ENCODE data around the gene SMOC2. TPM values are rescaled to one million over a fixed set of nuclear protein-coding genes. Genes with fewer than 3 reads are reported as not detected.

SMOC2 gene
- total RNA-seq, 5 donors from 2014 or later (not counting 1 experiment from before 2014, with no cell fraction given): 0.06 to 0.20 (median 0.16) TPM; not detected in 2

DNA sequence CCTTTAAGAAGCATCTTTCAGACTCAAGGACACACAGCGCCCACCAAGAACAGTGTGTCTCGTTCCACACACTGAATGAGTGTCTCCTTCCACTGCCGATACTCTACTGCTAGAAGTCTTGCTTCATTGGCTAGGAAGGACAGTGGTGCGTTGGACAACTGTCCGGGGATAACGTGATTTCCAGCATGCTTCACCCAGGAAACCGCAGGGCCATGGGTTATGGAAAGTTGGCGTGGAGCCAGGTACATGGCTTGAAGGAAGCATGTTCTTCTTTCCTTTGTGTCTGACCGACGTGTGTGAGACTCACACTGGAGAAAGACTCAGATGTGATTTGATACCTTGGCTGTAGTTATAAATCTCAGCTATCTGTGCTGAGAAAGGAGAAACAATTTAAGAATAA is 73.2 kb downstream of the SMOC2 start:
- Mint-ChIP-seq H3K4me3 (no peak overlapping the region), H3K9me3 (no peaks in the 10 kb centered on the region), H3K27me3 (peaks cover 3 to 6% of the 10 kb centered on the region in 2 donors), H3K27ac (no peak overlapping the region), H3K36me3 (no peaks in the 10 kb centered on the region), H3K4me1 (no peaks in the 10 kb centered on the region)
- Histone ChIP-seq H3K36me3 (ENCODE audit: control insufficient read depth in 2 of 2, extremely low read depth in 1 of 2, insufficient read depth in 1 of 2, low read length in 1 of 2) (no peaks in the 10 kb centered on the region), H3K27ac (ENCODE audit: low read length) (no peak overlapping the region), H3K9me3 (no peaks in the 10 kb centered on the region), H3K4me3 (ENCODE audit: control insufficient read depth in 1 of 2, extremely low read depth in 1 of 2, low read length in 1 of 2) (no peak overlapping the region), H3K4me1 (ENCODE audit: control insufficient read depth in 1 of 2, extremely low read depth in 1 of 2, insufficient read depth in 2 of 2, low read length in 2 of 2) (no peaks in the 10 kb centered on the region), H3K27me3 (replicated peaks in 1 of 2; ENCODE audit: control insufficient read depth in 2 of 2, extremely low read depth in 1 of 2, insufficient read depth in 2 of 2, low read length in 1 of 2) (peaks cover 0 to 7% of the 10 kb centered on the region in 2 experiments)
- ChIA-PET CTCF (interaction anchor here in 1 of 2 donors (0.6 kb wide), 1 partner anchor 1795 kb away, joined by 3 read pairs; no protein-coding TSS in a partner anchor), POLR2A (no interaction called here)
- WGBS (ENCODE audit: insufficient coverage): 73% methylated on average over 7 of the region's 10 CpGs
- DNase-seq: no peak
- ATAC-seq (replicated peaks in 1 of 4): no peak

DNA sequence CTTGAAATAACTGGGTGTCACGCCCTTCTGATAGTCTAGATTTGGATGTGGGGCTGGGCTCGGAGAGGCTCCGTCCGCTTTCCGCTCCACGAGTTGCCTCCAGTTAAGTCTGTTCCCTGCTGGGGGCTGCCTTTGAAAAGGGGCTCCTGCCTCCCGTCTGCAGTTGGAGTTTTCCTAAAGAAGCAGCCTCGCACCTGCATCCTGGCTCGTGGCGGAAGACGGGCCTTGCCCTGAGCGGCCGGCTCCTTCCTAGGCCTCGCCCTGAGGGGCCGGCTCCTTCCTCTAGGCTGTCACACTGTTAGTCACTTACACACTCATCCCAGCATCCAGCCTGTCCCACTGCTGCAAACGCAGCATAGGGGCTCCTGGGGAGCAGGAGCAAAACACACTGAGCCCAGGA is 74.4 kb downstream of the SMOC2 start:
- ATAC-seq (replicated peaks in 1 of 4) (no peak), DNase-seq (no peak)
- no peak overlapping the region for H3K27ac ChIP-seq (ENCODE audit: low read length)
- no peak overlapping the region for H3K27ac Mint-ChIP-seq
- H3K27me3 Mint-ChIP-seq: peaks cover 3 to 6% of the 10 kb centered on the region in 2 donors
- no peak overlapping the region for H3K4me3 Mint-ChIP-seq
- no peaks in the 10 kb centered on the region for H3K36me3 Mint-ChIP-seq
- H3K4me1 ChIP-seq (ENCODE audit: control insufficient read depth in 1 of 2, extremely low read depth in 1 of 2, insufficient read depth in 2 of 2, low read length in 2 of 2): no peaks in the 10 kb centered on the region
- ChIA-PET CTCF (no interaction called here), POLR2A (no interaction called here)
- H3K4me3 ChIP-seq (ENCODE audit: control insufficient read depth in 1 of 2, extremely low read depth in 1 of 2, low read length in 1 of 2): no peak overlapping the region
- no peaks in the 10 kb centered on the region for H3K9me3 ChIP-seq
- WGBS (ENCODE audit: insufficient coverage): 64% methylated on average over 15 of the region's 16 CpGs
- H3K36me3 ChIP-seq (ENCODE audit: control insufficient read depth in 2 of 2, extremely low read depth in 1 of 2, insufficient read depth in 1 of 2, low read length in 1 of 2): no peaks in the 10 kb centered on the region
- H3K27me3 ChIP-seq (replicated peaks in 1 of 2; ENCODE audit: control insufficient read depth in 2 of 2, extremely low read depth in 1 of 2, insufficient read depth in 2 of 2, low read length in 1 of 2): peaks cover 0 to 7% of the 10 kb centered on the region in 2 experiments
- no peaks in the 10 kb centered on the region for H3K4me1 Mint-ChIP-seq
- no peaks in the 10 kb centered on the region for H3K9me3 Mint-ChIP-seq

DNA sequence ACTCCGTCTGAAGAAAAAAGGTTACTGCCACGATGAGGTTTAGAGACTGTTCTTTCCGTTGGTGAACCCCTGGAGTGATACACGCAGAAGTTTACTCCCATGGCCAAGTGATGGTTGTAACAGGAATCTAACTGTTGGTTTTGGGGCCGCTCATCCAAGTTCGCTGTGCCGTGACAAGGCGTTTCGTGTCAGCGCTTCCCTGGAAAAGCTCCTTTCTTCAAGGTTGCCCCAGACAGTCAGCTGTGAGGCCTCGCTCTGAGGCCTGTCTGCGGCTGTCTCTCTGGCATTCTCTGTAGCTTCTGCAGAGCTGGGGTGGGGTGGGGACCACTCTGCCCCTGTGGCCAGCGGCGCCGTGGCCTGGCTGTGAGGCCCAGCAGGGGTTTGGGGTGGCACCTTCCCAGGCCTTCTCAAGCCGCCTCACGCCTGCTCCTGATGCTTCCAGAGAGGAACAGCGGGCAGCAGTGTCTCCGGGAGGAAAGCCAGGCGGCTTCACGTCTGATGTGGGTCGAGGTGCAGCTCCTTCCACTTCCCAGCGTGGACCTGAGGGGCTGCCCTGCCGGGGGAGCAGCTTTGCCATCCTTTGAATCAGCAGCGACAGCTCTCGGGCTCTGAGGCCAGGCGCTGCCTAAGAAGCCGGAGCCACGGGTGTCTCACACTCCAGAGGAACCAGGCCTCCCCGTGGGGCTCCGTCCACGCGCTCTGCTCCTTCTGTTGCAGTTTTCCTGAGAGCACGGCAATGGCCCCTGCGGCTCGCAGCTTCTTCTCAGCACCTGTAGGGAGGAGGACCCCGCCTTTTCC is 76.2 kb downstream of the SMOC2 start:
- 89% methylated on average over 29 of the region's 37 CpGs for WGBS (ENCODE audit: insufficient coverage)
- Mint-ChIP-seq H3K4me1 (no peaks in the 10 kb centered on the region), H3K27me3 (no peaks in the 10 kb centered on the region), H3K36me3 (no peaks in the 10 kb centered on the region), H3K9me3 (no peaks in the 10 kb centered on the region), H3K27ac (no peak overlapping the region), H3K4me3 (no peak overlapping the region)
- no peak for ATAC-seq (replicated peaks in 1 of 4)
- Histone ChIP-seq H3K4me1 (ENCODE audit: control insufficient read depth in 1 of 2, extremely low read depth in 1 of 2, insufficient read depth in 2 of 2, low read length in 2 of 2) (no peaks in the 10 kb centered on the region), H3K27ac (ENCODE audit: low read length) (no peak overlapping the region), H3K36me3 (ENCODE audit: control insufficient read depth in 2 of 2, extremely low read depth in 1 of 2, insufficient read depth in 1 of 2, low read length in 1 of 2) (no peaks in the 10 kb centered on the region), H3K4me3 (ENCODE audit: control insufficient read depth in 1 of 2, extremely low read depth in 1 of 2, low read length in 1 of 2) (no peak overlapping the region), H3K27me3 (replicated peaks in 1 of 2; ENCODE audit: control insufficient read depth in 2 of 2, extremely low read depth in 1 of 2, insufficient read depth in 2 of 2, low read length in 1 of 2) (peaks cover 0 to 6% of the 10 kb centered on the region in 2 experiments), H3K9me3 (no peaks in the 10 kb centered on the region)
- POLR2A ChIA-PET: no interaction called here
- CTCF ChIA-PET: no interaction called here
- no peak for DNase-seq

GRCh38 chr6:168517742-168518347 is 76.9 kb downstream of the SMOC2 start:
- no peaks in the 10 kb centered on the region for H3K4me1 ChIP-seq (ENCODE audit: control insufficient read depth in 1 of 2, extremely low read depth in 1 of 2, insufficient read depth in 2 of 2, low read length in 2 of 2)
- no peak overlapping the region for H3K4me3 ChIP-seq (ENCODE audit: control insufficient read depth in 1 of 2, extremely low read depth in 1 of 2, low read length in 1 of 2)
- DNase-seq: no peak
- H3K9me3 ChIP-seq: no peaks in the 10 kb centered on the region
- H3K27me3 ChIP-seq (replicated peaks in 1 of 2; ENCODE audit: control insufficient read depth in 2 of 2, extremely low read depth in 1 of 2, insufficient read depth in 2 of 2, low read length in 1 of 2): peaks cover 0 to 5% of the 10 kb centered on the region in 2 experiments
- ChIA-PET POLR2A (no interaction called here), CTCF (no interaction called here)
- H3K36me3 Mint-ChIP-seq: no peaks in the 10 kb centered on the region
- WGBS (ENCODE audit: insufficient coverage): 86% methylated on average over 36 of the region's 39 CpGs
- H3K36me3 ChIP-seq (ENCODE audit: control insufficient read depth in 2 of 2, extremely low read depth in 1 of 2, insufficient read depth in 1 of 2, low read length in 1 of 2): no peaks in the 10 kb centered on the region
- H3K9me3 Mint-ChIP-seq: peaks cover 0 to 5% (median 0%) of the 10 kb centered on the region in 3 donors
- no peaks in the 10 kb centered on the region for H3K4me1 Mint-ChIP-seq
- no peak for ATAC-seq (replicated peaks in 1 of 4)
- H3K27ac Mint-ChIP-seq: no peak overlapping the region
- H3K27ac ChIP-seq (ENCODE audit: low read length): no peak overlapping the region
- H3K4me3 Mint-ChIP-seq: no peak overlapping the region
- peaks cover 0 to 4% of the 10 kb centered on the region in 2 donors for H3K27me3 Mint-ChIP-seq

DNA sequence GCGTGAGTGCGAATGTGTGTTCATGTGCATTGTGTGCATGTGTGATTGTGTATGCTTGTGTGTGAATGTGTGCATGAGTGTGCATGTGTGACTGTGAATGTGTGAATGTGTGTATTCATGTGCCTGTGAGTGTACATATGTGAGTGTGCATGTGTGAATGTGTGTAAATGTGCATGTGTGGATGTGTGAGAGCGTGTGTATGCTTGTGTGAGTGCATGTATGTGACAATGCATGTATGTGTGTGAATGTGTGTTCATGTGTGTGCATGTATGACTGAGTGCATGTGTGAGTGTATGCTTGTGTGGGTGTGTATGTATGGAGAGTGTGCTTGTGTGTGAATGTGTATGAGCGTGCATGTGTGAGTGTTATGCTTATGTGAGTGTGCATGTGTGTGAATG is 77.4 kb downstream of the SMOC2 start:
- H3K4me3 ChIP-seq (ENCODE audit: control insufficient read depth in 1 of 2, extremely low read depth in 1 of 2, low read length in 1 of 2): no peak overlapping the region
- no peaks in the 10 kb centered on the region for H3K36me3 ChIP-seq (ENCODE audit: control insufficient read depth in 2 of 2, extremely low read depth in 1 of 2, insufficient read depth in 1 of 2, low read length in 1 of 2)
- DNase-seq: no peak
- peaks cover 0 to 5% of the 10 kb centered on the region in 2 experiments for H3K27me3 ChIP-seq (replicated peaks in 1 of 2; ENCODE audit: control insufficient read depth in 2 of 2, extremely low read depth in 1 of 2, insufficient read depth in 2 of 2, low read length in 1 of 2)
- H3K4me1 ChIP-seq (ENCODE audit: control insufficient read depth in 1 of 2, extremely low read depth in 1 of 2, insufficient read depth in 2 of 2, low read length in 2 of 2): no peaks in the 10 kb centered on the region
- CTCF ChIA-PET: no interaction called here
- H3K27ac ChIP-seq (ENCODE audit: low read length): no peak overlapping the region
- POLR2A ChIA-PET: no interaction called here
- no peak for ATAC-seq (replicated peaks in 1 of 4)
- Mint-ChIP-seq H3K27ac (no peak overlapping the region), H3K9me3 (peaks cover 0 to 5% (median 0%) of the 10 kb centered on the region in 3 donors), H3K27me3 (peaks cover 0 to 4% of the 10 kb centered on the region in 2 donors), H3K36me3 (no peaks in the 10 kb centered on the region), H3K4me1 (no peaks in the 10 kb centered on the region), H3K4me3 (no peak overlapping the region)
- H3K9me3 ChIP-seq: no peaks in the 10 kb centered on the region
- WGBS (ENCODE audit: insufficient coverage): 90% methylated on average over 4 of the region's 4 CpGs

DNA sequence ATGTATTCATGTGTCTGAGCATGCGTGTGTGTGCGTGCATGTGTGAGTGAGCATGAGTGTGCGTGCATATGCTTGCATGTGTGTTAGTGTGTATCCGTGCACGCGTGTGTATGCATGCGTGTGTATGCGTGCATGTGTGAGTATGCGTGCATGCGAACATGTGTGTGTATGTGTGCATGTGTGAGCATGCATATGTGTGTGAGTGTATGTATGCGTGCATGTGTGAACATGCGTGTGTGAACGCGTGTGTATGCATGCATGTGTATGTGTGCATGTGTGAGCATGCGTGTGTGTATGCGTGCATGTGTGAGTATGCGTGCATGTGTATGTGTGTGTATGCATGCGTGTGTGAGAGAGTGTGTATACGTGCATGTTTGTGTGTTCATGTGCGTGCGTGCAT is 77.9 kb downstream of the SMOC2 start:
- Mint-ChIP-seq H3K27ac (no peak overlapping the region), H3K9me3 (peaks cover 0 to 5% (median 0%) of the 10 kb centered on the region in 3 donors), H3K4me1 (no peaks in the 10 kb centered on the region), H3K36me3 (no peaks in the 10 kb centered on the region), H3K4me3 (no peak overlapping the region), H3K27me3 (peaks cover 0 to 4% of the 10 kb centered on the region in 2 donors)
- no peak overlapping the region for H3K4me3 ChIP-seq (ENCODE audit: control insufficient read depth in 1 of 2, extremely low read depth in 1 of 2, low read length in 1 of 2)
- peaks cover 0 to 5% of the 10 kb centered on the region in 2 experiments for H3K27me3 ChIP-seq (replicated peaks in 1 of 2; ENCODE audit: control insufficient read depth in 2 of 2, extremely low read depth in 1 of 2, insufficient read depth in 2 of 2, low read length in 1 of 2)
- H3K9me3 ChIP-seq: no peaks in the 10 kb centered on the region
- no peaks in the 10 kb centered on the region for H3K4me1 ChIP-seq (ENCODE audit: control insufficient read depth in 1 of 2, extremely low read depth in 1 of 2, insufficient read depth in 2 of 2, low read length in 2 of 2)
- WGBS (ENCODE audit: insufficient coverage): 98% methylated on average over 21 of the region's 21 CpGs
- no peak for ATAC-seq (replicated peaks in 1 of 4)
- H3K27ac ChIP-seq (ENCODE audit: low read length): no peak overlapping the region
- no peaks in the 10 kb centered on the region for H3K36me3 ChIP-seq (ENCODE audit: control insufficient read depth in 2 of 2, extremely low read depth in 1 of 2, insufficient read depth in 1 of 2, low read length in 1 of 2)
- CTCF ChIA-PET: no interaction called here
- POLR2A ChIA-PET: no interaction called here
- no peak for DNase-seq

Data from T-cell (primary cell).